ENCODE data around the gene CHRNA10. TPM values are rescaled to one million over a fixed set of nuclear protein-coding genes. Genes with fewer than 3 reads are reported as not detected.

The CHRNA10 gene
- total RNA-seq, 1 experiment from 2014 or later, result 3.6 TPM

DNA sequence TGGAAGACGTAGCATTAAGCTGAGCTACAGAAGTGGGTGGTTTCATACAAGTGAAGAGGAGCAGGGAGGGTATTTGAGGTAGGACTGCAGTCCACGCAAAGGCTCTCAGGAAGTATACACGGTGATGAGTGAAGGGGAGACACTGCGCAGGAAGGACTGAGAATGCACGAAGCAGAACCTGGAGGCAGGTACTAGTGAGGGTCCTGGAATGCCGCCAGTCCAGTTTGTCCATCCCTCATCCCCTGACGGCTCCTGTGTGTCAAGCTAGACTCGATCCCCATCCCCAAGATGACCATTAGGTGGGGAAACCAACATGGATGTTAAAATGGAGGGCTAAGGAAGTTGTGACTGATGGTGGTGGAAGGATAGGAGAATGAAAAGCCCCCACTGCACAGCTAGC, 53.2 kb downstream of the CHRNA10 start:
- no peaks in the 10 kb centered on the region for H3K9me3 Mint-ChIP-seq (ENCODE audit: unreplicated experiment)
- Histone ChIP-seq H3K4me1 (peaks cover 8% of the 10 kb centered on the region), H3K36me3 (ENCODE audit: control insufficient read depth, insufficient read depth, low read length) (no peaks in the 10 kb centered on the region), H3K27me3 (replicated peaks; ENCODE audit: control insufficient read depth, insufficient read depth, low read length) (no peaks in the 10 kb centered on the region), H3K9me3 (no peaks in the 10 kb centered on the region), H3K4me3 (ENCODE audit: low read depth, low read length) (no peak overlapping the region)
- H3K4me1 Mint-ChIP-seq (ENCODE audit: low read depth, unreplicated experiment), result peaks cover 8% of the 10 kb centered on the region
- TF ChIP-seq CTCF (IDR thresholded peaks at IDR 0.05; ENCODE audit: insufficient read depth in 1 of 2, low read depth in 1 of 2, low read length in 1 of 2, severe bottlenecking in 1 of 2, unreplicated experiment in 1 of 2), result no peak
- intact Hi-C loops (cut with micrococcal nuclease; ENCODE audit: unreplicated experiment), result no loop called here
- peak; percentile 50 to 65 for DNase-seq
- no peaks in the 10 kb centered on the region for H3K27me3 Mint-ChIP-seq (ENCODE audit: insufficient read depth, unreplicated experiment)
- H3K4me3 Mint-ChIP-seq (ENCODE audit: unreplicated experiment), result no peak overlapping the region
- H3K36me3 Mint-ChIP-seq (ENCODE audit: insufficient read depth, unreplicated experiment), result no peaks in the 10 kb centered on the region
- no TSS peak for BruUV-seq (replicated peaks)
- ChIA-PET POLR2A (no interaction called here), CTCF (no interaction called here)
- H3K27ac Mint-ChIP-seq (ENCODE audit: unreplicated experiment), result no peak overlapping the region

DNA sequence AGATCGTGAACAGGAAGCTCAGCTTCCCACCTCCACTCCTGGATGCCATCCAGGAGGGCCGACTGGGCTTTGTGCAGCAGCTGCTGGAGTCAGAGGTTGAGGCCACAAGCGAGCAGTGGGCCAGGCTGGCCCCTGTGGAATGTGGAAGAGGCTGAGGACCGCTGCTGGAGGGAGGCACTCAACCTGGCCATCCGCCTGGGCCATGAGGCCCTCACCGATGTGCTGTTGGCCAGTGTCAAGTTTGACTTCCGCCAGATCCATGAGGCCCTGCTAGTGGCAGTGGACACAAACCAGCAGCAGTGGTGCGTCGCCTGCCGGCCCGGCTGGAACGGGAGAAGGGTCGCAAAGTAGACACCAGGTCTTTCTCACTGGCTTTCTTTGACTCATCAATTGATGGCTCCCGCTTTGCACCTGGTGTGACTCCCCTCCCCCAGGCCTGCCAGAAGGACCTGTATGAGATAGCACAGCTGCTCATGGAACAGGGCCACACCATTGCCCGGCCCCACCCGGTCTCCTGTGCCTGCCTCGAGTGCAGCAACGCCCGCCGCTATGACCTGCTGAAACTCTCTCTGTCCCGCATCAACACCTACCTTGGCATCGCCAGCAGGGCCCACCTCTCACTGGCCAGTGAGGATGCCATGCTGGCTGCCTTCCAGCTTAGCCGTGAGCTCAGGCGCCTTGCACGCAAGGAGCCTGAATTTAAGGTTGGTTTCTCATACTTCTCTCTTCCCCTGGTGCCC, 54.3 kb downstream of the CHRNA10 start:
- Mint-ChIP-seq H3K4me1 (ENCODE audit: low read depth, unreplicated experiment) (peaks cover 8% of the 10 kb centered on the region), H3K27ac (ENCODE audit: unreplicated experiment) (no peak overlapping the region), H3K36me3 (ENCODE audit: insufficient read depth, unreplicated experiment) (no peaks in the 10 kb centered on the region), H3K9me3 (ENCODE audit: unreplicated experiment) (no peaks in the 10 kb centered on the region), H3K27me3 (ENCODE audit: insufficient read depth, unreplicated experiment) (no peaks in the 10 kb centered on the region), H3K4me3 (ENCODE audit: unreplicated experiment) (no peak overlapping the region)
- H3K4me3 ChIP-seq (ENCODE audit: low read depth, low read length), result no peak overlapping the region
- DNase-seq, result no peak
- no peaks in the 10 kb centered on the region for H3K27me3 ChIP-seq (replicated peaks; ENCODE audit: control insufficient read depth, insufficient read depth, low read length)
- intact Hi-C loops (cut with micrococcal nuclease; ENCODE audit: unreplicated experiment), result no loop called here
- H3K36me3 ChIP-seq (ENCODE audit: control insufficient read depth, insufficient read depth, low read length), result no peaks in the 10 kb centered on the region
- POLR2A ChIA-PET, result no interaction called here
- H3K4me1 ChIP-seq, result peaks cover 8% of the 10 kb centered on the region
- BruUV-seq (replicated peaks), result no TSS peak
- TF ChIP-seq CTCF (IDR thresholded peaks at IDR 0.05; ENCODE audit: insufficient read depth in 1 of 2, low read depth in 1 of 2, low read length in 1 of 2, severe bottlenecking in 1 of 2, unreplicated experiment in 1 of 2), result no peak
- 0 out of 2 replicates have a peak, but pooled peaks cover 5% of the 10 kb centered on the region for H3K9me3 ChIP-seq
- CTCF ChIA-PET, result no interaction called here

DNA sequence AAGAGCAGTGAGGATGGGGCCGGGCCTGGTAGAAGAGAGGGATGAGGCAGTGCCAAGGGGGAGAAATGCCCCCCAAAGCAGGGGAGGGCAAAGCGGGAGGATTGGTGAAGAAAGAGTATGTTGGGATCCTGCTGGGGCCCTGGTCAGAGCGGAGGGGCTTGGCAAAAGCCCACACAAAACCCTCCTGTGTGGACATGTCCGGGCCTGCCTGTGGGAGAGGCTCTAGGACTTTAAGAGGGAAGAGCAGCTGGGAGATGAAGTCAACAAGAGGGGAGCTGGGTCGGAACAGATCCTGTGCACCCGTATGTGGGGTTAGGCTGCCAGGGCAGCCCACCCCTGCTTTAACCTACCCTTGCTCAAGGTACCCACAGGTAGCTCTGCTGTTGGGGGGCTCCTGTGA, 55.2 kb downstream of the CHRNA10 start:
- no peaks in the 10 kb centered on the region for H3K36me3 Mint-ChIP-seq (ENCODE audit: insufficient read depth, unreplicated experiment)
- H3K4me1 Mint-ChIP-seq (ENCODE audit: low read depth, unreplicated experiment), result peaks cover 8% of the 10 kb centered on the region
- ChIA-PET POLR2A (no interaction called here), CTCF (interaction anchor here (0.5 kb wide), 1 partner anchor 105 kb away, joined by 3 read pairs; no protein-coding TSS in a partner anchor)
- Histone ChIP-seq H3K4me1 (peaks cover 8% of the 10 kb centered on the region), H3K27me3 (replicated peaks; ENCODE audit: control insufficient read depth, insufficient read depth, low read length) (no peaks in the 10 kb centered on the region), H3K36me3 (ENCODE audit: control insufficient read depth, insufficient read depth, low read length) (no peaks in the 10 kb centered on the region), H3K9me3 (0 out of 2 replicates have a peak, but pooled peaks cover 6% of the 10 kb centered on the region), H3K4me3 (ENCODE audit: low read depth, low read length) (no peak overlapping the region)
- no peaks in the 10 kb centered on the region for H3K9me3 Mint-ChIP-seq (ENCODE audit: unreplicated experiment)
- no peak for DNase-seq
- H3K4me3 Mint-ChIP-seq (ENCODE audit: unreplicated experiment), result no peak overlapping the region
- H3K27me3 Mint-ChIP-seq (ENCODE audit: insufficient read depth, unreplicated experiment), result no peaks in the 10 kb centered on the region
- no peak for TF ChIP-seq CTCF (IDR thresholded peaks at IDR 0.05; ENCODE audit: insufficient read depth in 1 of 2, low read depth in 1 of 2, low read length in 1 of 2, severe bottlenecking in 1 of 2, unreplicated experiment in 1 of 2)
- intact Hi-C loops (cut with micrococcal nuclease; ENCODE audit: unreplicated experiment), result no loop called here
- no peak overlapping the region for H3K27ac Mint-ChIP-seq (ENCODE audit: unreplicated experiment)
- BruUV-seq (replicated peaks), result no TSS peak

Other genes with a start within 250 kb of the CHRNA10 start
- gene ART5, start 29.4 kb downstream of the CHRNA10 start, total RNA-seq (2022), result 0.97 and 1.1 TPM in 2 replicates
- not detected in 2 replicates for gene ART1, start 26.3 kb downstream of the CHRNA10 start, total RNA-seq (2022)
- gene NUP98, start 126.2 kb upstream of the CHRNA10 start, total RNA-seq (2022), result 146 and 150 TPM in 2 replicates
- gene PGAP2, start 137.2 kb upstream of the CHRNA10 start, total RNA-seq (2022), result 53.6 and 57.9 TPM in 2 replicates
- 36.9 and 40.5 TPM in 2 replicates for gene RHOG, start 169.6 kb upstream of the CHRNA10 start, total RNA-seq (2022)
- 54.2 and 55.1 TPM in 2 replicates for gene STIM1, start 184.3 kb upstream of the CHRNA10 start, total RNA-seq (2022)

Measured in Caco-2 (cell line).